HepG2 (cell line): ENCODE data around the gene SLC29A1. TPM values are rescaled to one million over a fixed set of nuclear protein-coding genes. Genes with fewer than 3 reads are reported as not detected.

Experiments
- ATAC-seq: fragments of 200-7000 bp; cut with Tn5 transposase; 3 replicates; pipeline ENCODE4 v1.9.1; 2020; ENCODE audit warnings: mild to moderate bottlenecking, moderate library complexity
- BruUV-seq: library from RNA; stranded (reverse); fragments of 400-500 nt; replicated peaks from 2 replicates; lab custom pipeline; 2021; lab: Mats Ljungman, UMichigan
- CTCF ChIA-PET: fragments of 300-600 bp; formaldehyde crosslinking; extraction: SDS; loops from one replicate; lab custom pipeline; 2021; ENCODE audit warnings: low total read pairs, inconsistent platforms, low intra/inter-chr PET ratio; lab: Yijun Ruan, JAX
- POLR2A ChIA-PET: fragments of 350-600 bp; sonication (Branson Sonifier 250); formaldehyde crosslinking; loops from one replicate; lab custom pipeline; 2020; ENCODE audit warnings: antibody characterized with exemption, inconsistent platforms; lab: Yijun Ruan, JAX
- DNase-seq: peaks from one replicate; pipeline ENCODE4 v3.0.0-alpha.2; 2015; ENCODE audit warnings: low spot score
- FAIRE-seq: peaks from 3 replicates; lab custom pipeline; 2011; peaks lifted over from hg19 to GRCh38; lab: Jason Lieb, UNC
- H2AFZ ChIP-seq: one replicate; pipeline ENCODE4 v1.6.1; 2011; ENCODE audit warnings: low read length, inconsistent platforms
- H3K27ac ChIP-seq: fragments of 300-600 bp; 3 replicates; pipeline ENCODE4 v1.8.0; 2011; ENCODE audit warnings: mixed run types, mild to moderate bottlenecking, mixed read lengths, low read length, inconsistent platforms; ENCODE audit not compliant: insufficient read depth; ENCODE audit errors: extremely low read length
- H3K27me3 ChIP-seq, 2 experiments: fragments of 200-600 bp in 1 of 2; 2 replicates in 1 of 2; 3 replicates in 1 of 2; pipeline versions ENCODE4 v1.6.0 to v1.8.0; 2011; ENCODE audit warnings: low read length in 2 of 2, mild to moderate bottlenecking in 2 of 2, moderate library complexity in 2 of 2, inconsistent platforms in 1 of 2; ENCODE audit not compliant: insufficient read depth in 2 of 2, control insufficient read depth in 1 of 2
- H3K36me3 ChIP-seq, 2 experiments: fragments of 200-600 bp in 1 of 2; replicated peaks in 1 of 2; 2 replicates in 1 of 2; 3 replicates in 1 of 2; pipeline versions ENCODE4 v1.5.1 to v1.8.0; 2011; ENCODE audit warnings: low read length in 2 of 2, inconsistent platforms in 1 of 2; ENCODE audit not compliant: insufficient read depth in 2 of 2, control insufficient read depth in 1 of 2
- H3K4me1 ChIP-seq: 2 replicates; pipeline ENCODE4 v1.5.1; 2012; ENCODE audit warnings: low read length, inconsistent platforms; ENCODE audit not compliant: insufficient read depth
- H3K4me2 ChIP-seq: 2 replicates; pipeline ENCODE4 v1.6.0; 2011; ENCODE audit warnings: low read depth, low read length, inconsistent platforms
- H3K4me3 ChIP-seq, 3 experiments: fragments of 200-600 bp in 1 of 3; sonication (generic), shearing (Covaris generic) in 1 of 3; replicated peaks in 1 of 3; 2 replicates each; pipeline ENCODE4 v1.5.1; 2011 to 2016; ENCODE audit warnings: low read length in 3 of 3, inconsistent platforms in 2 of 3, low read depth in 2 of 3, mild to moderate bottlenecking in 2 of 3, control low read depth in 1 of 3, mixed read lengths in 1 of 3; ENCODE audit not compliant: insufficient read depth in 1 of 3
- H3K79me2 ChIP-seq: one replicate; pipeline ENCODE4 v1.6.1; 2011; ENCODE audit warnings: low read length, inconsistent platforms; ENCODE audit not compliant: insufficient read depth
- H3K9ac ChIP-seq: 2 replicates; pipeline ENCODE4 v1.6.0; 2011; ENCODE audit warnings: mild to moderate bottlenecking, low read depth, low read length, inconsistent platforms; ENCODE audit not compliant: insufficient read depth
- H3K9me3 ChIP-seq: 2 replicates; pipeline ENCODE4 v1.5.1; 2012; ENCODE audit warnings: mild to moderate bottlenecking, low read length
- H4K20me1 ChIP-seq: 2 replicates; pipeline ENCODE4 v1.6.0; 2011; ENCODE audit warnings: inconsistent platforms, mild to moderate bottlenecking, low read length, moderate library complexity; ENCODE audit not compliant: insufficient read depth
- FUBP1 ChIP-seq: sonication (generic); formaldehyde crosslinking; IDR thresholded peaks from 2 replicates; pipeline ENCODE4 v1.5.1; 2020; ENCODE audit warnings: missing genetic modification reagents, mild to moderate bottlenecking, borderline replicate concordance
- JDP2 ChIP-seq: sonication (generic); formaldehyde crosslinking; IDR thresholded peaks from 2 replicates; pipeline ENCODE4 v1.8.1; 2022; ENCODE audit warnings: missing genetic modification reagents, borderline replicate concordance
- MED8 ChIP-seq: sonication (generic); formaldehyde crosslinking; IDR thresholded peaks from 2 replicates; pipeline ENCODE4 v1.8.1; 2023; ENCODE audit warnings: mild to moderate bottlenecking, missing genetic modification reagents; ENCODE audit not compliant: insufficient replicate concordance
- NAIF1 ChIP-seq: sonication (generic); formaldehyde crosslinking; IDR thresholded peaks from 2 replicates; pipeline ENCODE4 v1.5.0; 2020; ENCODE audit warnings: mild to moderate bottlenecking, missing genetic modification reagents, borderline replicate concordance
- RAD51 ChIP-seq: fragments of 450-650 bp; IDR thresholded peaks from 2 replicates; pipeline ENCODE4 v1.6.1; 2016; ENCODE audit warnings: borderline replicate concordance
- WGBS: methylation state at CpG from one replicate; pipeline ENCODE4 v1.1.6; 2017; ENCODE audit warnings: low lambda C conversion rate; 5-methylcytosine and 5-hydroxymethylcytosine counted together
- in situ Hi-C: cut with HindIII; loops from 2 replicates; pipeline ENCODE4 v1.10.0; 2017; ENCODE audit warnings: low pct_unique_long_range_greater_than_20kb; ENCODE audit not compliant: extremely low pct_ligation_motif_present
- intact Hi-C: fragments of 100-400 bp; cut with micrococcal nuclease; formaldehyde crosslinking; loops from one replicate; pipeline ENCODE4 v1.10.0; 2022; ENCODE audit not compliant: unreplicated experiment
- polyA plus RNA-seq, 8 experiments: library from polyadenylated mRNA; depleted of rRNA in 3 of 8; stranded (reverse) in 7 of 8; unstranded in 1 of 8; fragments of >200 nt; fragmentation: Illumina TruSeq in 4 of 8; extraction: Trizol in 4 of 8; gene quantifications; 2 replicates each; pipeline versions ENCODE4 v1.2.1 to v1.2.3, GENCODE V29; 2011 to 2016; ENCODE audit warnings: low read depth in 4 of 8, missing spikeins in 1 of 8, mixed read lengths in 1 of 8; ENCODE audit not compliant: insufficient read depth in 1 of 8
- total RNA-seq, 5 experiments: library from RNA; depleted of rRNA; stranded (reverse); fragments of >200 nt; fragmentation: Illumina TruSeq; extraction: Trizol; gene quantifications; 2 replicates each; pipeline ENCODE4 v1.2.3, GENCODE V29; 2016; ENCODE audit warnings: low read depth in 1 of 5
- TF ChIP-seq, protein P1 (sequence below): sonication (generic); formaldehyde crosslinking; conservative IDR thresholded peaks from 2 replicates; pipeline ENCODE4 v1.4.0; 2020; ENCODE audit warnings: missing genetic modification reagents

Gene SLC29A1
- total and polyA plus RNA-seq, 2 of the 13 experiments (the other 11 are each of a cell fraction or from before 2014, with no cell fraction given), result 43.2 to 106 TPM

DNA sequence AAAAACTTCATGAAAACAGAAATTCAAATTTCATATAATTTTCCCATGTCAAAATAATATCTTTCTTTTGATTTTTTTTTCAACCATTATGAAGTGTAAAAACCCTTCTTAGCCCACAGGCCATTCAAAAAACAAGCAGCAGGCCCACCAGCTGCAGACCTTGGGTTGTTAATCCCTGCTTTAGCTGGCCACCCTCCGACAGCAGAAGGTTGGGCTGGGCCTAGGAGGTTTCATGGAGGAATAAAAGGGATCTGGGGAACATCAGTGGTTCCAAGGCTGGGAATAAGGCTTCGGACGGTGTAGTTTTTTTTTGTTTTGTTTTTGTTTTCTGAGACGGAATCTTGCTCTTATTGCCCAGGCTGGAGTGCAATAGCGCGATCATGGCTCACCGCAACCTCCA, 19.9 kb downstream of the SLC29A1 start:
- Histone ChIP-seq H3K27ac (no peak overlapping the region), H3K4me1 (peaks cover 54% of the 10 kb centered on the region), H3K4me2 (no peak overlapping the region), H3K36me3 (peaks cover 0 to 3% of the 10 kb centered on the region in 2 experiments; a peak in 1 of 5 replicates), H4K20me1 (peaks cover 14% of the 10 kb centered on the region), H3K27me3 (no peaks in the 10 kb centered on the region; a peak in 1 of 5 replicates), H3K9me3 (no peaks in the 10 kb centered on the region), H3K4me3 (no peak overlapping the region), H3K79me2 (peaks cover 19% of the 10 kb centered on the region), H3K9ac (no peak overlapping the region), H2AFZ (no peak overlapping the region)
- in situ Hi-C loops (no loop called here), intact Hi-C loops (no loop called here)
- FAIRE-seq (no peak), ATAC-seq (no peak), DNase-seq (no peak)
- TF ChIP-seq FUBP1 (CRISPR knock-in tag), result no peak
- no peak for TF ChIP-seq JDP2 (CRISPR knock-in tag)
- TF ChIP-seq MED8 (CRISPR knock-in tag), result no peak
- TF ChIP-seq RAD51, result no peak
- no peak for TF ChIP-seq NAIF1
- TF ChIP-seq, protein P1, sequence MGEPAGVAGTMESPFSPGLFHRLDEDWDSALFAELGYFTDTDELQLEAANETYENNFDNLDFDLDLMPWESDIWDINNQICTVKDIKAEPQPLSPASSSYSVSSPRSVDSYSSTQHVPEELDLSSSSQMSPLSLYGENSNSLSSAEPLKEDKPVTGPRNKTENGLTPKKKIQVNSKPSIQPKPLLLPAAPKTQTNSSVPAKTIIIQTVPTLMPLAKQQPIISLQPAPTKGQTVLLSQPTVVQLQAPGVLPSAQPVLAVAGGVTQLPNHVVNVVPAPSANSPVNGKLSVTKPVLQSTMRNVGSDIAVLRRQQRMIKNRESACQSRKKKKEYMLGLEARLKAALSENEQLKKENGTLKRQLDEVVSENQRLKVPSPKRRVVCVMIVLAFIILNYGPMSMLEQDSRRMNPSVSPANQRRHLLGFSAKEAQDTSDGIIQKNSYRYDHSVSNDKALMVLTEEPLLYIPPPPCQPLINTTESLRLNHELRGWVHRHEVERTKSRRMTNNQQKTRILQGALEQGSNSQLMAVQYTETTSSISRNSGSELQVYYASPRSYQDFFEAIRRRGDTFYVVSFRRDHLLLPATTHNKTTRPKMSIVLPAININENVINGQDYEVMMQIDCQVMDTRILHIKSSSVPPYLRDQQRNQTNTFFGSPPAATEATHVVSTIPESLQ (CRISPR knock-in tag), result no peak
- BruUV-seq, result no TSS peak
- ChIA-PET CTCF (no interaction called here), POLR2A (interaction anchor here (8.4 kb wide), 1 partner anchor 12 kb away, joined by 264 read pairs; the partner anchor contains the start of gene SLC35B2)
- 97% methylated on average over 7 of the region's 7 CpGs for WGBS
